Activated effector memory CD4-positive, alpha-beta T cell treated with anti-CD3 and anti-CD28 coated beads, Interleukin-2, amount 50 U/mL, for 16 hours (primary cell): Measurements from ENCODE around the gene EGFR.

Experiments used
- DNase-seq: peaks from one replicate; pipeline ENCODE4 v3.0.0-alpha.2; 2020

EGFR gene

DNA sequence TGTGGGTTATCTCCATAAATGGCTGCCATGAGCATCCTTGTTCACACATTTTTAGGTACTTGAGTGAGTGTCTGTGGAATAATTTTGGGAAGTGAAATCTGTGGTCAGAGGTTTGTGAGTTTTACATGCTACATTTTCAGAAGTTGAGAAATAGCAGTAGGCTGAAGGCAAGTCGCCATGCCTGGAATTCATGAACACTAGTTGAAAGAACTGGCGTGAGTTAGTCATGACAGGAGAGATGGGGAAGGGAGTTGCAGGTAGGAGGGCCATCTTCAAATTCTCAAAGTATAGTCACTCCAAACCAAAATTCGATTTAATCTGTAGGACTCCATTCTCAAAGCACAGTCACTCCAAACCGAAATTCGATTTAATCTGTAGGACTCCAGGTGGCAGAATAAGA lies 89.6 kb downstream of the EGFR start:
- no peak for DNase-seq

DNA sequence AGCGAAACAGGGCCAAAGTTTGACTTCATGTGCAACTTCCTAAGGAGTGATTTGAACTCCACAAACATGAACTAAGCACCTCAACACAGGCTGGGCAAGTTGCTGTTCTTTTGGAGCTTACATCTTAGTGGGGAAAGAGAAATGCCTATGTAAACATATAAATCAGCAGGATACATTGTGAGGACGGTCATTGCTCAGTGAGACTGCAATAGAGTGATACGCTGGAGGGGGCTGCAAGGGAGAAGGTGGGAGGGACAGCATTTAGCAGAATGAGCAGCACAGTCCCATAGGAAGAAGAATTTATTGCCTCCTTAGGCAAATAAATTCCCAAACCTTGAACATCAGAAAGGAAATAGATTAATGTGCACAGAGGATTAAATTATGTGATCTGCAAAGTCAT lies 90.0 kb downstream of the EGFR start:
- DNase-seq = no peak

DNA sequence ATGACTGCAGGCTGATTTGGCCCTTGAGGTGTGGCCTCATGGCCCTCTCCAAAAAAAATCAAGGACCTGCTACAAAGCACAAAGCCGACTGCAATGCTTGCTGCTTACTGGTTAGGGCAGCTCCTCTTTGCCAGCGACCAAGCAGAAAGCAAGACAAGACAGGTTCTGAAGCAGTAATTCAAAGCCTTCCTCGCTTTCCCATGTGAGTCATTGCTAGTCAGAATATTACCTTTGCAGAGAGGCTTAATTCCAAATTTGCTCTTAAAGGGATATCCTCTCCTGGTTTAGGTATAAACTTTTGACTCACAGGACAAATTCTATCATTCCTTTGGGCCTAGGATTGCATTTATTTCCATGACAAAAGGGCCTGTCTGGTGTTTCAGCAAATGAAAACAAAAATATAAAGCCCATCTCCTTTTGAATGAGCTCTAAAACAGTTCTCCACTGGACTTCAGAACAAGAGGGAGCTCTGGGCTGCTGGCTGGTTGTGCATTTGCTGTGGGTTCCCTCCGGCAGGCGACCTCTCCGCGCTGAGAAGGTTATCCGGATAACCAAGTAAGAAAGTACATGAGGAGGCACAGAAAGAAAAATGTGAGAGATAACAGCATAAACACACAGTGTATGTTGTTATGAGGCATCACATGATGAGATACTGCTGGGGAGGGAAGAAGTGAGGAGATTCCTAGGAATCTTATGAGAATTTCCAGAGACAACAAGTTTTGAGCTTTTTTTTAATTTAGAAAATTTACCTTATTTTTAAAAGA lies 90.8 kb downstream of the EGFR start:
- no peak for DNase-seq

DNA sequence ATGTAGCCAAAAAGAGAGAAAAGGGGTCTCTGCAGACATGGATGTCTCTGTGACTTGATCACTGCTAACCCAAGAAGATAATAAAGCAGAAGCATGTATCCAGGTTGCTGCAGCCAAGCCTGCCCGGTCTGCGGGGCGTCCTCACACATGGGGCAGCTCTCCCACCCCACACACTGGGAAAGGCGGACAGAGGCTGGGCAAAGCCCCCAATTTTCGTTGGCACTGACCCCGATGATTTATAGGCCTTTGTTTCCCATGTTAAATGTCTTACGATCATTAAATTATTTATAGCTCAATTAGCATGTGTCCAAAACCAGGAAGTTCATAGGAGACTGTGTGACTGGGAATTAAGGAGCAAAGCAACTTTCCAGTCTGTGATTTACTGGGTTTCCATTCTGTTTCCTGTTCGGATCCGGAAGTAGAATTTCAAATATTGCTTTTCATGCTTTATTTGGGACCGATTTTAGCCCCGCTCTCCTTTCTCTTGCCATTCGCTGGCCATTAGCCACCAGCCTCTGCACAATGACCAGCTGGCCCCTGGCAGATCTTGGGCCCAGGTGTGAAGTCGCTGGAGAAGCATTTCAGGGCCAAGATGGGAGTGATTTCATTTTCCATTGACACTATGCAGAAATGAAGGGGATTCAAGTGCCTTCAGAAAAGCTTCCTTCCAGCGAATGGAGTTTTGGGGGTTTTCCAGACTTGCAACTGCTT lies 91.6 kb downstream of the EGFR start:
- no peak for DNase-seq

DNA sequence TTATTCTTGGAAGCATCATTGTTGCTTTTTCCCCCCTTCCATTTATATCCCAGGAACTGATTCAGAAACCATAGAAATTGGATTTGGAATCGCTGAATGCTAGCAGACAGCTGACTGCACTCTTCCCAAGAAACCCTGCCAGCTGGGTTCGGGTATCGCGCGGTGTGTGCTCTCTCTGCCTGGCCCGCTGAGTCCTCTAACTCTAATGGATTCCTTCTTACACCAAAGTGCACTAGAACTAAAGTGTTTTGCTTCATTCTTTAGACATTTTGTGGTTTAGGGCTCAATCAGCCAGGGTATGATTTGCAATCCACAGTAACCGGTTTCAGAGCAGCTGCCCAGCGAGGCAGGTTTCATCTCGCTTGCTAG lies 92.2 kb downstream of the EGFR start:
- no peak for DNase-seq

DNA sequence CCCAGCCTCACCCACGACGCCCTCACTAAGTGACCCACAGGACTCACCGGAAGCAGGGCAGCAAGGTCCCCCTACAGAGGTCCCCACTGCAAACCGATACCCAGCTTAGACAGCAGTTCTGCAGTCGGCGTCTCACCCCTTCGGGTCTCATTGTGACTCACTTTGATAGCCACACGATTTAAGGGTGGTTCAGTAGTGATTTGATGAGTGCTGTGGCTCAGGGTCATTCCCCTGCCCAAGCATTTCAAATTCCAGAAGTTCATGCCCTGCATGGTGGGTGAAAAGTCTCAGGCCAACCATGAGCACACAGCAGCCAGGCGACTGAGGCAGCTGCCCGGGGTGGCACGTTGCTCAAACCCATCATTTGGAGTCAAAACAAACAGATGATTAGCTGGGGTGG lies 93.2 kb downstream of the EGFR start:
- DNase-seq = no peak

DNA sequence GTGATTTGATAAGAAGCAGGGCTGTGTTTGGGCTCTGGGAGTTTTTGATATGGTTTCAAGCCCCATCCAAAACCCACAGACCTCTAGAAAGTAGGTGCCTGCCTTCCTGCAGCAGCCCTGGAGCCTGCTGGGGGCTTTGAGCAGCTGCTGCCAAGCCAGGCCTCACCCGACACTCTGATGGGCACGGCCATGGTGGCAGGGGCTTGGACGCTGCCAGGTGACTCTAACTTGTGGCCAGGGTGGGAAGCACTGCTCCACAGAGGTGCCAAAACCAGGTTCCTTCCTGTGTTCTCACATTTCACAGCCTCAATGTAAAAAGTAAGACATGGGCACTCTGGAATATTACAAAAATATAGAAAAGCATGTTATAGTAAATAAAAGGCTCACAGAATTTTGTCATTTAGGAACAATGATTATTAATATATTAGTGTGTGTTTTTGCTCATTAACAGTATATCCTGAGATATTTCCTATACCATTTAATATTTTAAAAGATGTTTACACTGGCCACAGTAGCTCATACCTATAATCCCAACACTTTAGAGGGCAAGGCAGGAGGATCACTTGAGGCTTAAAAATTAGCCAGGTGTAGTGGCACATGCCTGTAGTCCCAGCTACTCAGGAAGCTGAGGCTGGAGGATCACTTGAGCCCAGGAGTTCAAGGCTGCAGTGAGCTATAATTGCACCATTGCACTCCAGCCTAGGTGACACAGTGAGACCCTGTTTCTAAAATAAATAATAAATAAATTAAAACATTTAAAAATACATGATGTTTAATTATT lies 95.1 kb downstream of the EGFR start:
- no peak for DNase-seq

DNA sequence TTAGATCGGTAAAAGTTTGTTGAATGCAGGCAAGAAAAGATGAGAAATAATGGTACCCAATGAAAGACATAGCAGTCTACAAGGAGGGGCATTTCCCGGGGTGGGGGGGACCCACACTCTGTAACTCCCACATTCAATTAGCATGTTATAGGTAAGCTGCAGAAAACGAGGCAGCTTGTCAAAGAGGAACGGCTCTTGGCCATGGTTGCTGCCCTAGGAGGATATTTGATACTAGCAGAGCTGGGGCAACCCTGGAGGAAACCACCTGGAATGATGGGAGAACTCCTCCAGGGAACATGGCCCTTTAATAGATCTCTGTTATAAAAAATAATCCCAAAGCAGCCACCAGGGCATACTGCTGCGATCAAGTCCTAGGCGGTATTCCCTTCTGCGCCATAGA lies 98.5 kb downstream of the EGFR start:
- no peak for DNase-seq

DNA sequence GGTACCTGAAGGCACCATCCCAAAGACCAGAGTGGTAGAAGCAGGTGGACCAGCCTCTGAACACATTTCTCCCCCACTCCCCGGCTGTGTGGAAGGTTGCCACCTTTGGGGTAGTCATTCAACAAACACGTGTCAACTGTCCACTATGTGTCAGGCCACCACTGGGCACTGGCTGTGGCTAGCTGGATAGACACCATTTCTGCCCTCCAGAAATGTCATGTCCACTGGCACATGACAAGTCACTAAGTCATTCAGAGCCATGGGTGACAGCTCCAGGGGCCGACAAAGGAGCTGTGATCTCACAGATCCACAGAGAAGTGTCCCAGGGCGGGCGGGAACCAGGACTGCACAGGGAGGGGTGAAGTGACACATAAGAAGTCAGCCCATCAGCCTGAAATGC lies 99.6 kb downstream of the EGFR start:
- no peak for DNase-seq

DNA sequence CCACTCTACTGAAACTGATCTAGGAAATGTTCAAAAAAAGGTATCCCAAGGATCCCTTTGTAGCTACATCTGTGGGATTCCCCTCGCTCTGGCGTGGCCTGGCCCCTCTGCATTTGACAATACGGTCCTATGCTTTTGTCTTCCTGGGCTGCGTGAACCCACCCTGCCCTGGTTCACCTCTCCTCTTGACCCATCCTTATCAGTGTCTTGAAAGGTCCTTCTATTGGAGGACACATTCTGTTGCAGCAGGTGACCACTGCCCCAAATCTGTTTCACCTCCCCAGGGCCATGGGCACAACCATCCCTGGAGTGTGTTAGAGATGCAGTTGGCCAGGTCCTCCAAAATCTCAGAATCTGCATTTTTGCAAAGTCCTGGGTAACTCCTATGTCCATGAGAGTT lies 100.8 kb downstream of the EGFR start:
- no peak for DNase-seq

DNA sequence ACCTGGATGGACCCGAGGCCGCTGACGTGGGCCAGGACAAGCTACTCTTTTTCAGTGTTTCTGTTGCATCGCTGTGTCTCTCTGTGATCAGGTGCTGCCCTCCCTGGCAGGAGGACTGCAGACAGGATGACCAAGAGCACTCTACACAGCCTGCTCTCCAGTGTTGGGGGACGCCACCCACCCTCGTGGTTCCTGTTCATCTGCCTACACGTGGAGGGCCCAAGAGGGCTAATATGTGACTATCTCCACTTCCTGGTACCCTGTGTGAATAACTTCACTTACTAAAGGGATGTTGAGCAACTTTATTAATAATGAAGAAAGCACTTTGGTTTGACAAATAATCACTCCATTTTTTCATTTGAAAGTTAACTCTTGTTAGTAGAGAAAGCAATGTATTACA lies 101.3 kb downstream of the EGFR start:
- no peak for DNase-seq

DNA sequence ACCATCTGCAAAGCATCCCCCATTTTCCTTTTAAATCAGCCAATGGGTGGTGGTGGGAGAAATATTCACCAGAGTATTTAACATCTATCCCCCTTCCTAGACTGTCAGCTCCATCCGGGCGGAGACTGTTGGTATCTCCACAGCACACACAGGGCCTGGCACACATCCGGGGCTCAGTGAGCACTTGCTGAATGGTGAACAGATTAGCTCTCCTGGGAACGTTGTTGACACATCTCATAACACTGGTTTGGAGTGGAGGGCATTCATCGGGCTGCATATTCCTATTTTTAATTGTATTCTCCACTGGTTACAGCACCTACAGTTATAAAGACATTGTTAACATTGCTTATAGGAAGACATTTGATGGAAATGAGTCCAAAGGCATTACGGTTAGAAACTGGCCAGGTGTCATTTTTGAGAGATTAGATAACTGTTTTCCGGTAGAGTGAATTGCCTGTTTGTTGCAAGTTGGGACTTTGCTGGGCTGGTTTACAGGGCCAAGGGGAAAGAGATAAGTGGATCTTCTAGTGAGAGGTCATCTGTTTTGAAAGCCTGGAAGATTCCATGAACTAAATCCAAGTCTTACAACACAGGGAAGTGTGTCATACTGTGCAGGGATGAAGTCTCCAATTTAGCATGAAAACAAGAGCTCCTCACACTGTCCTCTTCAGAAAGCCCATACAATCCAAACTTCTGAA lies 101.8 kb downstream of the EGFR start:
- DNase-seq = no peak

DNA sequence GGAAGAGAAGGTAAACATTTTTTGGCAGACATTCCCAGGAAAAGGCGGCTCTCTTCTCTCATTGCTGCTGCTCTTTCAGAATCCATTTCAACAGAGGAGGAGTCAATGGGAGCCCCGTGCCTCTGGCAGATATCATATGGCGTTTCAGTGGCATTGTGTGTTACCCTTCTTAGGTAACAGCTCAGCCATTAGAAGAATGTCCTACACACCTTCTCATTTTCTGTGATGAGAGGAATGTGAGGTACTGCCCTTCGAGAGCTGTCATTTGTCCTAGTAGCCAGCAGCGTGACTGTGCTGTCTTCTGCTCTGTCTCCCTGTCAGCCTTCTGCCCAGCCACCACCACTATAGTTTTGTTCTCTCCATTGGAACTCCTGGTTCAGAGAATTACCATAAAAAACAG lies 102.4 kb downstream of the EGFR start:
- DNase-seq = no peak

DNA sequence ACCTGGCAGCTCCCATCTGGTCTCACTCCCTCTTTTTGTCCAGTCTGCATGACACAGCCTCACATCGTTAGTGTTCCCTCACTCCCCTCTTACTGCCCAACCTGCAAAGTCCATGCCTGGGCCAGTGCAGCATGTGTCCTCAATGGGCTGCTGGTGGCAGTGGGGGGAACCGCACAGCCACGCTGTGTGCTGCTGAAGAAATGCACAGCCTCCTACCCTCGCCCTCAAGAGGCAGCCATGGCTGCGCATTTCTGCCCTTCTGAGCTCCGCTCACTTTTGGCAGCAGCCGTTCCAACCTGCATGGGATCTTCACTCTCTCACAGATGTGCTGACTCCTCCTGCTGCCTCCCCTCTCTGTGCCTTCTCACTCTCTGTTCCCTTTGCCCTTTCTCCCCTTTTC lies 103.4 kb downstream of the EGFR start:
- DNase-seq = no peak

DNA sequence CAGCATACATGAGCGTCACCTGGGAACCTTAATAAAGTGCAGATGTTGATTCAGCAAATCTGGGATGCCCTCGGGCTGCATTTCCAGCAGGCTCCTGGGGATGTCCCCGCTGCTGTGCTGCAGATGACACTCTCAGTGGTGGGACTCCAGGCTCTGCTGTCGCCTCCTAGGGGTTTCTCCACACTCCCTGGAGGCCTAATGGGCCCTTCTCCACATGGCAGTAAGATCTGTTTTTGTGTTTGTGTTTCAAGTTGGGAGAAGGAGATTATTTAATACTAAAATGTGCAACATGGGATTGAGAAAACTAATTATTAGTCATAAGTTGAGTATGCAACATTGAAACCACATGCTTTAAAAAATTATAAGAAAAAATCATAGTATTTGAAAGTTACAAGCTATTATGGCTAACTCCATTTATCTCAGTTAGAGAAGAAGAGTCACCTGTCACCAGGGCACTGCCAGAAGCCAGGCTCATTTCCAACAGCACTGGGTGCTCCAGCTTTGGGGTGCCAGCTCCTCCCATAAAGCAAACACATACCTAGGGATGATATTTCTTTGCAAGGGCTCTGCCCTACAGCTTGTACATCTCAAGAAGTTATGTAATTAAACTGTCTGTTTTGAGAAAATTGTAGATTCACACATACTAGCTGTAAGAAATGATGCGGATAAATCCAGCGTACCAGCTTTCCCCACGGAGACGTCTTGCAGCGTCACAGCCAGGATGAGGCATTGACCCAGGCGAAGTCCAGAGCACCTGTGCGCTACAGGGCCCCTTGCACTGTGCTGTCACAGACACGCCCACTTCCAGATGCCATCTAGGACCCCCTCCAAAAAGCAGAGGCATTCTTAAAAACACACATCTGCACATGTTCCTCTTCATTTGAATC lies 106.4 kb downstream of the EGFR start:
- no peak for DNase-seq

DNA sequence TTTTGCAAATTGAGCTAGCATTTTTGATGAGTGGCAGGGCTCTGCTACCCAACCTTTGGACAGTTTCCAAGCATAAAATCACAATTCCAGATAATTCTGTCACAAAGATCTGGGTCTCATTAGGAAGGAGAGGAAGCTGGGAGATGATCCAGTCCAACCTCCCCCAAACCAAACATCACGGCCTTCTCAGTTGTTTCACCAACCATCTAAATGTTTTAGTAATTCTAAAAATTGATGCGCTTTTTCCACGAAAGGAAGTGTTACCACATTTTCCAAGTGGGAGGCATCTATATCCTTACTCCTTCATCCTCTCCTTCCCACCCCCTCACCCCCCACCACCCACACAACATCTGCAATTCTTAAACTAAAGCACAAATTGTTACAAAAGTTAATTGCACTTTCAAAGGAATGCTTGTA lies 108.3 kb downstream of the EGFR start:
- no peak for DNase-seq

DNA sequence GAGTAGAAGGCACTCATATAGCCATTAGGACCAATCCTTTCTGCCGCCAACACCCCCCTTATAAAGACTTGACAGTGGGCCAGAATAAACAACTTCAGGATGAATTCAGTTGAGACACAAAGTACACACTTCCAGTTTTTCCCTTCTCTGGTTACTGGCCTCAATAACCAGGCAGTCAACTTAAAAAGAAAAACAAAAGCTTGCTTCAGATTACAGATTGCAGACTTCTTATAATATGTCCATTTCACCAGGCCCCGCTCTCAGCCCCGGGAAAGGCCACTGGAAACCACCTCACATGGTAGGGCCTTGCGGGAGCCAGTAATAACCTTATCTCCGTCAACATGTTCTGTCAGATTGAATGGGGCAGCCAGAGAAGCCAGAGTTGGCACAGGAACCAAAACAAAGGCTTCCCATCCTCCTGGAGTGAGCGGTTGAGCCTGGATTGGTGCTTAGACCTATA lies 108.8 kb downstream of the EGFR start:
- no peak for DNase-seq

DNA sequence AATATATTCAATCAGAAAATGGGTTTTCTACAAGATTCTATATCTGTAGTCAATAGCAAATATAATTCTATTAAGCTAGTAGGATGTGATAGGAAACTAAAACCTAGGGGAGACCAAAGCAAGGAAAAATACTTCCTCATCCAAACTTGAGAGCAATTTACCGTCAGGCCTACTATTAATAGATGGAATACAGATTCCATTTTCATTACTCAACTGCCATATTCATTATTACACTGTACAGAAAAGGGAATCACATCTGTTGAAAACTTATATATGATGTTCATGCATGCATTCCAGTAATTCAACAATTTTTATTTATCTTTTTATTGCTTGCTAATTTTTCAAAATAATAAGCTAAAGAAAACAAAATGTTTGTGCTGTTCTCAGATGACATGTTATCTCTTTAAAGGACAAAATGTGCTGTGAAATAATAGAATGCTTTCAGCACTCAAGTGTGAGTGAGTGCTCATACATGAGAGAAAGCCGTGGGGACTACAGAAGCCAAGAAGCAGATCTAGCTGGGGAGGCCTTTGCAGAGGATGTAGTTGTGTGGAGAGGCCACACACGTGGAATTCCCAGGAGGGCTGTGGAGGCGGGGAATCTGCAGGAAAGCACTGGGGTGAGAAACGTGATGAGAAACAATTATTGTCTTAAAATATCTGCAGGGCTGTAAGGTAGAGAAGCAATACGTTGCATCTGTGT lies 110.0 kb downstream of the EGFR start:
- DNase-seq = no peak

DNA sequence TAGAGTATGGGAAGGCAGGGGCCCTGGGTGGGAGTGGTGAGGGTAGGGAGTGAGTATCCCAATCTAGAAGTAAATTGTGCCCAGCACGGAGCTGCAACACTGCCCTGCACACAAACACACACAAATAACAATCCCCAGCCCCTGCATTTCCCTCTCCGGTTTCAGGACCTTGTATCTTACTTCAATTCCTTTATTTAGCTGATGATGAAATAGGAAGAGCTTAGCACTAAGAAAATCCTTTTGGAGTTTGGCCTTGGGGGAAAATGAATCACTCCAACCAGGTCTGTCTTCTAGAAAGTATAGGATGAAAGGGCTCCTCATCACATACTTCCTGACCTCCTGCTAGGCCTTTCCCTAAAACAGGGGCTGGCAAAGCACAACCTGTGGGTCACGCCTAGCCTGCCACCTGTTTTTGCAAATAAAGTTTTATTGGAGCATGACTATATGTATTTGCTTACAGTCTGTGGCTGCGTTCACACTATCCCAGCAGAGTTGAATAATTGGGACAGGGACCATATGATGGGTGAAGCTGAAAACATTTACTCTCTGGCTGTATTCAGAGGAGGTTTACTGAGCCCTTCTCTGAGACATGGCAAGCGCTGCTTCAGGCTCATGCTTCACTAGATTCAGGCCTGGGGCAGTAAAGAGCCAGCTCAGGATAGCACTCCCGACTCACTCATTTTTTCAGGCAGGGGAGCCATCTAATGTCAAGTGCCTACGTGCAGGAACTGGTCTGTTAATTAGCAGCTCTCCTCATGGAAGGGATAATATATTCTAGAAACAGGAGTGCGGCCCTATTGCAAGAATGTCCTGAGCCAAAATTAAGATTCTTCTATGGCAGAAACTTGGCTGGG lies 111.0 kb downstream of the EGFR start:
- no peak for DNase-seq

DNA sequence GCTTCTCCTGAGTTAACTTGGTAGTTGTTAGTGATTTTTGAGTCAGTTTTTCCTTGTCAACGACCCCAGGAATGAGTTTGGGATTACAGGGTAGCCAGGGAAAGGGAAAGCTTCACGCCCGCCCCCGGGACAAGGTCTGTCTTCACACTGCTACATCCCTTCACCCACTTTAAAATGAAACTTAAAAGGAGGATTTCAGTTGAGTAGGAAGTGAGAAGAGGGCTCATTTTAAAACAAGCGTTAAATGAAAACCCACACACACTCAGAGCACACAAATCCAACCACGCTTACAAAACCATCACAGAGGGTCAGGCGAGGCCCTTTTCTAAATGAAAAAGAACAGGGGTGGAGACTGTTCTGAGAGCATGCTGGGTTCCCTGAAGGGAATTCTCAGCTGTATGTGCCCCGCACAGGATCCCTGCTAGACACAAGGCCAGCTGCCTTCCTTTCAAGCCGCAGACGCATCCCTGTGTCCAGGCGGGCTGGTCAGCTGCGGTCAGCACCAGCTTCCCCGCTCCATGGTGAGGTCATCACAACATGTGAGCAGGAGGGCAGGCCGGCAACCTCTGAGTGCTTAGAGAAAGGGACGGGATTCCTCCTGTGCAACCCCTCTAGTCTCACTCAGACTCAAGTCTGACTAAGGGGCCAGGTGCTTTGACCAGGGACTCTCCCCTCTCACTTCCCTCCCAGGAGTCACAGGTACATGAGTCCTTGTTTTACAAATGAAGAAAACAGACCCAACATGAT lies 111.8 kb downstream of the EGFR start:
- DNase-seq = no peak
